ENCODE data around the gene FBXL16.

- TF ChIP-seq RFX1 (IDR thresholded peaks at IDR 0.05) (no peak), RNF2 (conservative IDR thresholded peaks at IDR 0.05; ENCODE audit: low read depth) (no peak), SIN3B (IDR thresholded peaks at IDR 0.05; ENCODE audit: low read length) (no peak), EZH2 (conservative IDR thresholded peaks at IDR 0.05; ENCODE audit: low read depth, low read length) (no peak), ZNF296 (CRISPR knock-in tag; conservative IDR thresholded peaks at IDR 0.05) (no peak), SMARCC2 (IDR thresholded peaks at IDR 0.05) (no peak), BCLAF1 (IDR thresholded peaks at IDR 0.05) (no peak), TRIM24 (CRISPR knock-in tag; IDR thresholded peaks at IDR 0.05) (no peak), ZNF10 (CRISPR knock-in tag; IDR thresholded peaks at IDR 0.05; ENCODE audit: borderline replicate concordance, low read depth) (no peak)
These were observed 9.2 kb upstream of the FBXL16 start, which contains the start of gene METRN for GRCh38 chr16:714558-715476.
